Measurements from ENCODE around the gene PRKCA. TPM values are rescaled to one million over a fixed set of nuclear protein-coding genes. Genes with fewer than 3 reads are reported as not detected.

PRKCA gene
- total RNA-seq, 4 donors from 2014 or later, result 3.9 to 12.1 (median 7.0) TPM

DNA sequence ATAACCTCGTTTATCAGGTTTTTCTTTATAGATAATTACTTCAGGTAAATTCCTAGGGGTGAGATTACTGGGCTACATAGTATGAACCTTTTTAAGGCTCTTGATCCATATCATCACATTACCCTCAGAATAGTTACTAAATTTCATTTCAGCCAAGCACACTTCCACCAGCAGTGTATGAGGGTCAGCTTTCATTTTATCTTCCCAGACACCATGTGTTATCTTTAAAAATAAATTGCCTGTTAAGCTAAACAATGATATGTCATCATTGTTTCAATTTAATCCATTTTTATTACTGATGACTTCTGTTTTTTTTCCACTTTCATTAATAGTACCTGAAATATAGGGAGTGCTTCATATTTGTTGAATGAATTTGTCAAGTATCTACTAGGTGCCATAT is 33.4 kb downstream of the PRKCA start:
- TF ChIP-seq, protein P1, sequence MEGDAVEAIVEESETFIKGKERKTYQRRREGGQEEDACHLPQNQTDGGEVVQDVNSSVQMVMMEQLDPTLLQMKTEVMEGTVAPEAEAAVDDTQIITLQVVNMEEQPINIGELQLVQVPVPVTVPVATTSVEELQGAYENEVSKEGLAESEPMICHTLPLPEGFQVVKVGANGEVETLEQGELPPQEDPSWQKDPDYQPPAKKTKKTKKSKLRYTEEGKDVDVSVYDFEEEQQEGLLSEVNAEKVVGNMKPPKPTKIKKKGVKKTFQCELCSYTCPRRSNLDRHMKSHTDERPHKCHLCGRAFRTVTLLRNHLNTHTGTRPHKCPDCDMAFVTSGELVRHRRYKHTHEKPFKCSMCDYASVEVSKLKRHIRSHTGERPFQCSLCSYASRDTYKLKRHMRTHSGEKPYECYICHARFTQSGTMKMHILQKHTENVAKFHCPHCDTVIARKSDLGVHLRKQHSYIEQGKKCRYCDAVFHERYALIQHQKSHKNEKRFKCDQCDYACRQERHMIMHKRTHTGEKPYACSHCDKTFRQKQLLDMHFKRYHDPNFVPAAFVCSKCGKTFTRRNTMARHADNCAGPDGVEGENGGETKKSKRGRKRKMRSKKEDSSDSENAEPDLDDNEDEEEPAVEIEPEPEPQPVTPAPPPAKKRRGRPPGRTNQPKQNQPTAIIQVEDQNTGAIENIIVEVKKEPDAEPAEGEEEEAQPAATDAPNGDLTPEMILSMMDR (IDR thresholded peaks at IDR 0.05; ENCODE audit: low read depth), result no peak

DNA sequence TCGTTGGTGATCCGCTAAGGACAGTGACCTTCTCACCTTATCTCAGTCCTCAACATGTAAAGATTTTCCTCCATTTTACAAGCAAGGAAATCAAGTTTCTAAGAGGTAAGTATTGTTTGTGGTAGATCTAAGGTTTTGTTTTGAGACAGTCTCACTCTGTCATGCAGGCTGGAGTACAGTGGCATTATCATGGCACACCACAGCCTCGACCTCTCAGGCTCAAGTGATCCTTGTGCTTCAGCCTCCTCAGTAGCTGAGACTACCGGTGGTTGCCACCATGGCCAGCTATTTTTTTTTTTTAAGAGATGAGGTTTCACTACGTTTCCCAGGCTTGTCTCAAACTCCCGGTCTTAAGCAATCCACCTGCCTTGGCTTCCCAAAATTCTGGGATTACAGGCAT is 34.9 kb downstream of the PRKCA start:
- TF ChIP-seq, protein P1 (IDR thresholded peaks at IDR 0.05; ENCODE audit: low read depth), result no peak

DNA sequence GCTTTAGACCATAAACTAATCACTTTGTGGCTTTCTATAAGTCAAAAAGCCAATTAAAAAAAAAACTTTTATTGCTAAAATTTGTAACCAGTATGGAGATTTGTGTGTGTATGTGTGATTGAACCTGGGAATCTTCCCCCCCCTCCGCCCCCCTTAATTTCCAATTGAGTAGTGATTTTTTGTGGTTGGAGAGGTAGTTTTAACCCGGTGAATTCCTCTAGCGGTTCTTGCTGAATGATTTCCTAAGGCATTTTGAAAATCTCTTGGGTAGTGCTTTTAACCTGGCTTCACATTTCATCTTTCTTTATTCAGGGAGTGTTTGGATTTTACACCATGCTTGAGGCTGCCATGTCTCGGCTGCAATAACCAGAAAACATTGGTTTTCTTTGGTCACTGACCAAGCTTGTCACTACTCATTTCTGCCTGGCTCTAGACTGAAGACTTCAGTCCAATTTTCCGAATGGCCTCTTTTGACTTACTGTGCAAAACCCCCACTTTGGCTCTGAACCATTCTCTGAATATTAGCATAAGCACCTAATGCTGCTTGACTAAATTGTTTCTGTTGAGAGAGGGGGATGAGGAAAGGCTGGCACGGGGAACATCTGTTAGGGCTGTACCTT is 35.6 kb downstream of the PRKCA start:
- TF ChIP-seq, protein P1 (IDR thresholded peaks at IDR 0.05; ENCODE audit: low read depth), result no peak

DNA sequence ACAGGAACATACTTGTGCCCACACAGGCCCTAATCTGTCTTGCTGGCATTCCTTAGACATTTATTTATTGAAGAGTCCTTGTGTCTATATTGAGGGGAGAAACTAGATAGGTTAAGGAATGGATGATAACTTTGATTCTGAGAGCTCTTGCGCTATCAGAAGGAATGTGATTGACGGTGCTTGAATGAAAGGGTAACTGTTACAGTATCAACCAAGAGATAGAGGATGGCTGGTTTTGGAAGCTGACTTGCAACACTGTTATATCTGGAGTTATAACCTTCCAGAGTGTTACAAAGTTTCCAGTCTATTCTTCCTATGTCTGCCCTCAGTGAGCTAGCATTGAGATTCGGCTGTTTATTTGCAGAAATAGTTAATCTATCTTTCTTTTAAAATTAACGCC is 36.5 kb downstream of the PRKCA start:
- TF ChIP-seq, protein P1 (IDR thresholded peaks at IDR 0.05; ENCODE audit: low read depth), result no peak

DNA sequence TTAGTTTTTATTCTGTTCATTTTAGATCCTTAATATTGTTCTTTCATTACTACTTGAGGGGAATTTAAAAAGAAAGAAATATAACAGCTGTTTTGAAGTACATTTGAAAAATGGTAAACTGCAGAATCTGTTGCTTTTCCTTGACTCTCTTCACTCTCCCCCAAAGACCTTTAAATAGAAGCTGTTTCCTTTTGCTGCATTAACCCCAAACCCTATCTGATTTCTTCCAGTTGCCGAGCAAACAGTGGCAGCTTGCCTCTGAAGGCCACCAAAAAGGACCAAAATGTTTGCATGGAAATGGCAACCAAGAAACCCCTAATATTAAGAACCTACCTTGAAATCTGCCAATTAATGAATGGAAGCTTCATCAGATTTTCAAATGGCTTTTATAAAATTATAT is 37.1 kb downstream of the PRKCA start:
- TF ChIP-seq, protein P1 (IDR thresholded peaks at IDR 0.05; ENCODE audit: low read depth), result no peak

DNA sequence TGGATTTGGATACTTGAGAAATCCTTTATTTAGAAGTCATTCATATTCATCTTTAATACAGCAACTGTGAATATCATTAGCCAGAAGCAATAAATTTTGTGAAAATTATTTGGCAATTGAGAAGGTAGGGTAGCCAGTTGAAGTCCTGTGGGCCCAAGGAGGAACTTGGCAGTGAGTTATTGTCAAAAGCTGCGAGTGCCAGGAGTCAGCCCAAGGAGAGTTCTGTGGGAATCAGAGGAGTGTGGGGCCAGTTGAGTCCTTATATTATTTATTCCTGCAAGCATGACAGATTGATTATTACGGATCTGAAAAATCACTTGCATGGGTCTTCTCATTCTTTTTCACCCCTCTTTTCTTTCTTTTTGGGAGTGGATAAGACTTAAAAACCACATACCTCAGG is 38.3 kb downstream of the PRKCA start:
- TF ChIP-seq, protein P1 (IDR thresholded peaks at IDR 0.05; ENCODE audit: low read depth), result no peak

DNA sequence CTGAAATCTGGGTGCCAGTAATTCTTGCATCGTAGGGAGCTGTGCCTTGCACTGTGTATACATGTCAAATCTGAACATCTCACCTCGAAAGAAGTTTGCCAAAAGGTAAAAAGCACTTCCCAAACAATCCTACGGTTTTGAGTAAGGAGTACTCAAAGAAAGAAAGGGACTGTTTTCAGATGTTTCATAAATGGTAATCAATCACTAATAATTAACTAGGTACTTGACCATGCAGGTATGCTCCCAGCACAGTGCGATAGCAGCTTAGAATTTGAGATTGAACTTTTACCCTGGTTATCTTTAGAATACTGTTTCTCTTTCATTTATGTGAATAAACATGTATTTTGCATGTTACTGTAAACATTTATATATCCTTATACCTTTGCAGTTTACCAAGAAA is 39.0 kb downstream of the PRKCA start:
- TF ChIP-seq, protein P1 (IDR thresholded peaks at IDR 0.05; ENCODE audit: low read depth), result no peak
